Endothelial cell of umbilical vein (primary cell): ENCODE results near the gene NBPF11. TPM values are rescaled to one million over a fixed set of nuclear protein-coding genes. Genes with fewer than 3 reads are reported as not detected.
"Not testable (repeated sequence)": the region's sequence is repeated elsewhere in the genome, so short reads cannot be mapped to it uniquely, and the experiment has no call there.

Experiments used
- BruUV-seq: library from RNA; stranded (reverse); fragments of 400-500 nt; replicated peaks from 2 replicates; lab custom pipeline; 2021; lab: Mats Ljungman, UMichigan
- CTCF ChIA-PET: fragments of 300-600, 350-600 bp; sonication (Branson Sonifier 250); formaldehyde crosslinking; loops from one replicate; lab custom pipeline; 2021; ENCODE audit warnings: antibody characterized with exemption, inconsistent platforms; lab: Charles Lee
- POLR2A ChIA-PET: fragments of 300-600, 350-600 bp; sonication (Branson Sonifier 250); formaldehyde crosslinking; loops from one replicate; lab custom pipeline; 2021; ENCODE audit warnings: antibody characterized with exemption, inconsistent platforms; lab: Charles Lee
- DNase-seq: peaks from one replicate; pipeline ENCODE4 v3.0.0-alpha.2; 2011; ENCODE audit warnings: low read depth, low spot score
- FAIRE-seq: peaks from 2 replicates; lab custom pipeline; 2011; peaks lifted over from hg19 to GRCh38; lab: Jason Lieb, UNC
- H2AFZ ChIP-seq: 2 replicates; pipeline ENCODE4 v1.6.0; 2012; ENCODE audit warnings: low read depth, low read length, control low read depth, inconsistent platforms
- H3K27ac ChIP-seq: 2 replicates; pipeline ENCODE4 v1.5.1; 2011; ENCODE audit warnings: low read depth, mild to moderate bottlenecking, control low read depth, low read length, moderate library complexity; ENCODE audit not compliant: insufficient read depth
- H3K27me3 ChIP-seq, 2 experiments: 2 replicates each; pipeline versions ENCODE4 v1.6.0 to v1.6.1; 2011; ENCODE audit warnings: low read length in 2 of 2, mixed read lengths in 1 of 2; ENCODE audit not compliant: control insufficient read depth in 2 of 2, insufficient read depth in 2 of 2
- H3K36me3 ChIP-seq, 2 experiments: 2 replicates in 1 of 2; 3 replicates in 1 of 2; pipeline ENCODE4 v1.5.1; 2011; ENCODE audit warnings: low read length in 2 of 2, mild to moderate bottlenecking in 1 of 2, moderate library complexity in 1 of 2; ENCODE audit not compliant: control insufficient read depth in 2 of 2, insufficient read depth in 2 of 2; ENCODE audit errors: extremely low read depth in 1 of 2
- H3K4me1 ChIP-seq: 3 replicates; pipeline ENCODE4 v1.5.1; 2011; ENCODE audit warnings: mild to moderate bottlenecking, low read length; ENCODE audit not compliant: control insufficient read depth, insufficient read depth; ENCODE audit errors: extremely low read depth
- H3K4me2 ChIP-seq: 2 replicates; pipeline ENCODE4 v1.6.1; 2011; ENCODE audit warnings: low read length, control low read depth, mixed read lengths; ENCODE audit not compliant: insufficient read depth
- H3K4me3 ChIP-seq, 3 experiments: fragments of 200-600 bp in 1 of 3; sonication (generic), shearing (Covaris generic) in 1 of 3; replicated peaks in 1 of 3; 2 replicates each; pipeline ENCODE4 v1.5.1; 2011 to 2016; ENCODE audit warnings: control low read depth in 3 of 3, low read length in 3 of 3, mild to moderate bottlenecking in 2 of 3, inconsistent platforms in 1 of 3, low read depth in 1 of 3, moderate library complexity in 1 of 3; ENCODE audit not compliant: insufficient read depth in 1 of 3
- H3K79me2 ChIP-seq: 2 replicates; pipeline ENCODE4 v1.6.0; 2012; ENCODE audit warnings: low read length, inconsistent platforms; ENCODE audit not compliant: control insufficient read depth, insufficient read depth
- H3K9ac ChIP-seq: replicated peaks from 2 replicates; pipeline ENCODE3; 2011; ENCODE audit warnings: low read length, control low read depth; ENCODE audit not compliant: insufficient read depth; ENCODE audit errors: extremely low read depth
- H3K9me1 ChIP-seq: replicated peaks from 3 replicates; pipeline ENCODE4 v1.6.0; 2011; ENCODE audit warnings: mild to moderate bottlenecking, low read length; ENCODE audit not compliant: control insufficient read depth, insufficient read depth; ENCODE audit errors: extremely low read depth
- H3K9me3 ChIP-seq: replicated peaks from 2 replicates; pipeline ENCODE4 v1.5.1; 2012; ENCODE audit warnings: low read length, inconsistent platforms; ENCODE audit not compliant: control insufficient read depth, insufficient read depth
- H4K20me1 ChIP-seq: replicated peaks from 2 replicates; pipeline ENCODE3; 2011; ENCODE audit warnings: mild to moderate bottlenecking, low read length; ENCODE audit not compliant: control insufficient read depth, insufficient read depth; ENCODE audit errors: extremely low read depth
- dilution Hi-C: fragments of 300-500 bp; cut with MboI; formaldehyde crosslinking; loops from one replicate; pipeline ENCODE4 v1.15.0; 2019; ENCODE audit warnings: low sequenced_read_pairs; ENCODE audit not compliant: extremely low pct_ligation_motif_present
- intact Hi-C: fragments of 100-400 bp; cut with micrococcal nuclease; formaldehyde crosslinking; loops from one replicate; pipeline ENCODE4 v1.10.0; 2022
- polyA plus RNA-seq, 4 experiments: library from polyadenylated mRNA; depleted of rRNA in 3 of 4; stranded (reverse) in 3 of 4; unstranded in 1 of 4; fragments of >200 nt; gene quantifications; 2 replicates each; pipeline versions ENCODE4 v1.2.1 to v1.2.3, GENCODE V29; 2011 to 2012; ENCODE audit warnings: missing spikeins in 1 of 4
- total RNA-seq: library from RNA; stranded (reverse); gene quantifications from 2 replicates; pipeline ENCODE4 v1.2.3, GENCODE V29; 2021

NBPF11 gene
- total and polyA plus RNA-seq, 2 donors (not counting 3 experiments of a cell fraction or from before 2014, with no cell fraction given): 10.3 to 11.0 TPM

DNA sequence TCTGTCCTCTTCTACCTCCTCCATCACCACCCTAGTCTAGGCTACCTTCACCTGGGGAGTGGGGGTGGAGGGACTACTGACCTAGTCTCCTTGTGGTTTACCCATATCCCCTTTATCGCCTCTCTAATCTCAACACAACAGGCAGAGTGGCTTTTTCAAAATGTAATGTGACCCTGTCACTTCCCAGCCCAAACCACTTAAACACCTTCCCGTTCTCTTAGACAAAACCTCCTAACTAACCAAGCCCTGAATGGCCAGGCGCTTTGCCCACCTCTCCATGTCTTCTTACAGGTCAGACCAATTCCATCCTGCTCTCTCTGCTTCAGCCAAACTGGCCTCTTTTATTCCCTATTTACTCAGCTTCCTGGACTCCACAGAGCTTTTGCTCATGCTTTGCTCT is 714 bp upstream of the NBPF11 start:
- FAIRE-seq, dilution Hi-C loops, POLR2A ChIA-PET: not testable (repeated sequence)

DNA sequence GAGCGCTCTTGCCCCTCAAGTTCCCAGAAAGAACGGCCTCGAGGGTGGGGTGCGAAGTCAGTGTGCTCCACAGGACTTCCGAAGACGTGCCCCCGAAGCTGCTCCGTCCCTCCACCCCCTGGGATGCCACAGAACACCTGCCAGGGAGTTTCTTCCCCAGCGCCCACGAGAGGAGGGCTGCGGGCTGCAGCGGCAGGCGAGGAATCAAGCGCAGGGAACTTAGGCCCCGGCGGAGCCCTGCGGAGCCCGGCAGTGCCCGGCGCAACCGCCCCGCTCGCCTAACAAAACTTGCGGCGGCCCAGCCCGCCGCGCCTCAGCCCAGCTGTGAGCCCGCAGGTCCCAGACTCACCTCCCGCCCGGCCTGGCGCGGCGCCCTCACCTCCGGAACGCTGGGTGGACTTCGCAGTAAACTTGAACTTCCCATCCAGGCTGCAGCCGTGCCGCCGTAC is 686 bp downstream of the NBPF11 start:
- Histone ChIP-seq H2AFZ (peak overlapping the region; percentile 48), H3K4me3 (peak overlapping the region; percentile 45 to 63 (median 59)), H3K4me2 (peak overlapping the region; percentile 64)
- H4K20me1 ChIP-seq, dilution Hi-C loops, H3K27me3 ChIP-seq, H3K9me1 ChIP-seq, FAIRE-seq, CTCF ChIA-PET, H3K79me2 ChIP-seq, H3K27ac ChIP-seq, BruUV-seq, H3K9ac ChIP-seq, H3K4me1 ChIP-seq, H3K9me3 ChIP-seq, H3K36me3 ChIP-seq, intact Hi-C loops, POLR2A ChIA-PET: not testable (repeated sequence)
- DNase-seq: peak; percentile 22

More for the DNA sequence above, 714 bp upstream of the NBPF11 start:
- H4K20me1 ChIP-seq, DNase-seq, H3K79me2 ChIP-seq, H3K36me3 ChIP-seq, H3K4me1 ChIP-seq, H3K27ac ChIP-seq, CTCF ChIA-PET, H2AFZ ChIP-seq, H3K4me3 ChIP-seq, H3K4me2 ChIP-seq, intact Hi-C loops, H3K9me3 ChIP-seq, H3K9me1 ChIP-seq, BruUV-seq, H3K9ac ChIP-seq, H3K27me3 ChIP-seq: not testable (repeated sequence)

DNA sequence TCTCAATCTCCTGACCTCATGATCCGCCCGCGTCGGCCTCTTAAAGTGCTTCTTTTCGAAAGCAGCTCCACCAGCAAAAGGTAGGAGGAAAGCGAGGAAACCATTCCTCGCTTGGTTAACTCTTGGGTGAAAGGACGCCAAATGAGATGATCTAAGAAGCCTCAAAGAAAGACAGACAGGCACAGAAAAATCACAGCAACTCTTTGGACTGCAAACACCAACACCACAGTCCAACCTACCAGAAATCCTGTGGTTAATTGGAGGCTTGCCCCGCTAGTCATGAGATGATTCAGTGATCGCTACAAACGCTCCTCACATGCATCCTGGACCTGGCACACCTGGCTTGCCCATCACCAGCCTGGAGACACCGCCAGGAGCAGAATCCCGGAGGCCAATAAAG is 1.1 kb downstream of the NBPF11 start:
- CTCF ChIA-PET, H4K20me1 ChIP-seq, dilution Hi-C loops, H3K9ac ChIP-seq, intact Hi-C loops, H3K27me3 ChIP-seq, H3K4me1 ChIP-seq, H2AFZ ChIP-seq, BruUV-seq, H3K36me3 ChIP-seq, H3K27ac ChIP-seq, POLR2A ChIA-PET, H3K79me2 ChIP-seq, H3K9me3 ChIP-seq, FAIRE-seq, H3K9me1 ChIP-seq: not testable (repeated sequence)
- H3K4me3 ChIP-seq: peak overlapping the region in 2 of 3 experiments; percentile 45 to 63
- peak; percentile 0 for DNase-seq
- H3K4me2 ChIP-seq: peak overlapping the region; percentile 64

DNA sequence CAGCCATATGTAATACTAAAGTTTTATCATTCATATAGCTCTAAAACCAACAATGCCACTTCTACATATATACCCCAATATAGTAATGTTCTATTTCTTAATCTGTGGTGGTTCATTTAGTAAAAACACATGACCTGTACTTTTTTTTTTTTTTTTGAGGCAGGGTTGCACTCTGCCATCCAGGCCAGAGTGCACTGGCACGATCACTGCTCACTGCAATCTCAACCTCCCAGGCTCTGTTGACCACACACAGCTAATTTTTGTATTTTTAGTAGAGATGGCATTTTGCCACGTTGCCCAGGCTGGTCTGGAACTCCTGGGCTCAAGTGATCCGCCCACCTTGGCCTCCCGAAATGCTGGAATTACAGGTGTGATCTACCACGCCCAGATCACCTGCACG is 2.1 kb downstream of the NBPF11 start:
- H3K27me3 ChIP-seq, H3K27ac ChIP-seq, H3K4me2 ChIP-seq, H3K4me3 ChIP-seq, H2AFZ ChIP-seq, H3K79me2 ChIP-seq, H3K4me1 ChIP-seq, CTCF ChIA-PET, H3K9me3 ChIP-seq, H3K9ac ChIP-seq, DNase-seq, POLR2A ChIA-PET, H3K9me1 ChIP-seq, FAIRE-seq, dilution Hi-C loops, H4K20me1 ChIP-seq, H3K36me3 ChIP-seq, intact Hi-C loops: not testable (repeated sequence)
- TSS peak; percentile 38 for BruUV-seq
